ENCODE data around the gene CLECL1.

GRCh38 chr12:9731797-9732196, 1.1 kb downstream of the CLECL1 start:
- TF ChIP-seq CTCF (conservative IDR thresholded peaks at IDR 0.05) (no peak), ZFX (IDR thresholded peaks at IDR 0.05) (no peak)

All from C4-2B (cell line).